H9 (cell line): ENCODE measurements around the gene PLCB1. TPM values are rescaled to one million over a fixed set of nuclear protein-coding genes. Genes with fewer than 3 reads are reported as not detected.

Source experiments
- DNase-seq: peaks from one replicate; pipeline ENCODE4 v3.0.0-alpha.2; 2017
- H2AFZ ChIP-seq: one replicate; pipeline ENCODE4 v1.6.1; 2013; ENCODE audit warnings: mild to moderate bottlenecking, low read length, control low read depth, moderate library complexity
- H2AK5ac ChIP-seq: 2 replicates; pipeline ENCODE4 v1.6.1; 2013; ENCODE audit warnings: low read length, control low read depth, mixed read lengths; ENCODE audit not compliant: insufficient read length
- H2BK120ac ChIP-seq: one replicate; pipeline ENCODE4 v1.6.1; 2013; ENCODE audit warnings: low read depth, mild to moderate bottlenecking, low read length, control low read depth, inconsistent platforms; ENCODE audit not compliant: poor library complexity, severe bottlenecking
- H2BK12ac ChIP-seq: 2 replicates; pipeline ENCODE4 v1.6.1; 2013; ENCODE audit warnings: low read length, control low read depth, mixed read lengths, low read depth; ENCODE audit not compliant: insufficient read length
- H2BK15ac ChIP-seq: 2 replicates; pipeline ENCODE4 v1.6.1; 2013; ENCODE audit warnings: low read depth, low read length, control low read depth
- H2BK20ac ChIP-seq: one replicate; pipeline ENCODE4 v1.6.1; 2013; ENCODE audit warnings: low read depth, mild to moderate bottlenecking, low read length, control low read depth, inconsistent platforms; ENCODE audit not compliant: poor library complexity, severe bottlenecking
- H2BK5ac ChIP-seq: 2 replicates; pipeline ENCODE4 v1.6.1; 2013; ENCODE audit warnings: low read length, control low read depth, mixed read lengths; ENCODE audit not compliant: insufficient read length
- H3K14ac ChIP-seq: 2 replicates; pipeline ENCODE4 v1.6.1; 2013; ENCODE audit warnings: low read length, control low read depth; ENCODE audit not compliant: insufficient read depth
- H3K18ac ChIP-seq: 2 replicates; pipeline ENCODE4 v1.6.1; 2013; ENCODE audit warnings: low read depth, mild to moderate bottlenecking, mixed read lengths, low read length, control low read depth; ENCODE audit not compliant: insufficient read length
- H3K23ac ChIP-seq: 2 replicates; pipeline ENCODE4 v1.6.1; 2013; ENCODE audit warnings: low read length, control low read depth, mixed read lengths, low read depth; ENCODE audit not compliant: insufficient read length
- H3K23me2 ChIP-seq: 2 replicates; pipeline ENCODE4 v1.6.1; 2013; ENCODE audit warnings: low read depth, mild to moderate bottlenecking, mixed read lengths, low read length, control low read depth; ENCODE audit not compliant: insufficient read length, poor library complexity, severe bottlenecking
- H3K27ac ChIP-seq: 2 replicates; pipeline ENCODE4 v1.5.1; 2013; ENCODE audit warnings: low read length, control low read depth, mixed read lengths, low read depth; ENCODE audit not compliant: insufficient read length
- H3K27me3 ChIP-seq: 2 replicates; pipeline ENCODE4 v1.6.1; 2013; ENCODE audit warnings: low read length, control low read depth, inconsistent platforms; ENCODE audit not compliant: insufficient read depth
- H3K4ac ChIP-seq: 2 replicates; pipeline ENCODE4 v1.6.1; 2013; ENCODE audit warnings: low read depth, mild to moderate bottlenecking, control low read depth, inconsistent platforms, low read length, moderate library complexity
- H3K4me1 ChIP-seq: 2 replicates; pipeline ENCODE4 v1.6.1; 2013; ENCODE audit warnings: low read length, control low read depth, inconsistent platforms; ENCODE audit not compliant: insufficient read depth
- H3K4me2 ChIP-seq: 2 replicates; pipeline ENCODE4 v1.6.1; 2013; ENCODE audit warnings: low read length, control low read depth, mixed read lengths; ENCODE audit not compliant: insufficient read length, insufficient read depth
- H3K56ac ChIP-seq: 2 replicates; pipeline ENCODE4 v1.6.1; 2013; ENCODE audit warnings: low read depth, mild to moderate bottlenecking, mixed read lengths, low read length, control low read depth; ENCODE audit not compliant: insufficient read length
- H3K79me1 ChIP-seq: 2 replicates; pipeline ENCODE4 v1.6.1; 2013; ENCODE audit warnings: low read depth, mild to moderate bottlenecking, moderate library complexity, low read length, control low read depth, inconsistent platforms; ENCODE audit not compliant: insufficient read depth, poor library complexity, severe bottlenecking
- H3K79me2 ChIP-seq: 2 replicates; pipeline ENCODE4 v1.6.1; 2013; ENCODE audit warnings: low read length, control low read depth, inconsistent platforms; ENCODE audit not compliant: insufficient read depth
- H3K9ac ChIP-seq: 2 replicates; pipeline ENCODE4 v1.6.1; 2013; ENCODE audit warnings: low read length, control low read depth, mixed read lengths; ENCODE audit not compliant: insufficient read length; ENCODE audit errors: extremely low read depth
- H3K9me3 ChIP-seq: one replicate; pipeline ENCODE4 v1.6.1; 2013; ENCODE audit warnings: low read depth, low read length, inconsistent platforms; ENCODE audit not compliant: control insufficient read depth
- H3T11ph ChIP-seq: one replicate; pipeline ENCODE4 v1.6.1; 2013; ENCODE audit warnings: mild to moderate bottlenecking, low read length, control low read depth, inconsistent platforms
- H4K20me1 ChIP-seq: one replicate; pipeline ENCODE4 v1.6.1; 2013; ENCODE audit not compliant: control insufficient read depth, insufficient read length, insufficient read depth
- H4K5ac ChIP-seq: 2 replicates; pipeline ENCODE4 v1.6.1; 2013; ENCODE audit warnings: low read depth, mild to moderate bottlenecking, mixed read lengths, low read length, control low read depth; ENCODE audit not compliant: insufficient read length
- H4K8ac ChIP-seq: replicated peaks from 2 replicates; pipeline ENCODE4 v1.6.1; 2013; ENCODE audit warnings: low read length, control low read depth, mixed read lengths, low read depth; ENCODE audit not compliant: insufficient read length
- H4K91ac ChIP-seq: 2 replicates; pipeline ENCODE4 v1.6.1; 2013; ENCODE audit warnings: low read depth, mild to moderate bottlenecking, moderate library complexity, mixed read lengths, low read length, control low read depth; ENCODE audit not compliant: insufficient read length
- H3K27ac Mint-ChIP-seq, 3 experiments: 2 replicates in 2 of 3; 3 replicates in 1 of 3; pipeline ENCODE4 v1.8.0; 2020 to 2021; ENCODE audit warnings: mixed read lengths in 3 of 3, mild to moderate bottlenecking in 1 of 3, moderate library complexity in 1 of 3
- H3K27me3 Mint-ChIP-seq: 2 replicates; pipeline ENCODE4 v1.8.0; 2021; ENCODE audit warnings: low read depth, mild to moderate bottlenecking, moderate library complexity, mixed read lengths
- H3K36me3 Mint-ChIP-seq, 3 experiments: 2 replicates in 2 of 3; 3 replicates in 1 of 3; pipeline ENCODE4 v1.8.0; 2020 to 2021; ENCODE audit warnings: low read depth in 3 of 3, mixed read lengths in 3 of 3; ENCODE audit not compliant: insufficient read depth in 1 of 3
- H3K4me1 Mint-ChIP-seq, 2 experiments: 2 replicates each; pipeline ENCODE4 v1.8.0; 2020; ENCODE audit warnings: mixed read lengths in 2 of 2
- H3K4me3 Mint-ChIP-seq, 2 experiments: 2 replicates in 1 of 2; 3 replicates in 1 of 2; pipeline ENCODE4 v1.8.0; 2020 to 2021; ENCODE audit warnings: mild to moderate bottlenecking in 2 of 2, mixed read lengths in 2 of 2, moderate library complexity in 1 of 2
- H3K9me3 Mint-ChIP-seq, 2 experiments: 2 replicates in 1 of 2; 3 replicates in 1 of 2; pipeline ENCODE4 v1.8.0; 2020; ENCODE audit warnings: mild to moderate bottlenecking in 2 of 2, mixed read lengths in 2 of 2, moderate library complexity in 1 of 2
- total RNA-seq: library from RNA; stranded (reverse); gene quantifications from 2 replicates; pipeline ENCODE4 v1.2.1, GENCODE V29; 2021
- TF ChIP-seq, protein P1 (sequence below): fragments of 200-600 bp; sonication (generic); conservative IDR thresholded peaks from 3 replicates; pipeline ENCODE4 v1.8.0; 2021; ENCODE audit warnings: antibody characterized with exemption, mild to moderate bottlenecking

PLCB1 gene
- total RNA-seq, 1 experiment from 2014 or later = 11.5 TPM

DNA sequence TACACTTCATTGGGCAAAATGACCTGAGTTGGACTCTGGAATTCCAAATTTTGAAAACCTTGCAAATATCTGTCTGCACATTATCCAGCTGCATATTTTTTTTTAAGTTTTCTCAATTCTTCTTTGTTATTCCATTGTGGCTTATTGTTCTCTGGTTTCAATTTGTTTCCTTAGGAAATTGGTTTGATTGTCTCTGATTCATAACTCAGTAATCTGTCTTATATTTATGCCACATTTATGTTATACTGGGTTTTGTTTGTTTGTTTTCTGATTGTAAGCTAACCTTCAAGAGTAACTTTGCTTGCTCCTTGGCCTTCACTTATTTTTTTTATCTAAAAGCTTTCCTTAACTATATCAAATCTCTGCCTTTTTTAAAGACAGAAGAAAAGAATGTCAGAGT, 743.5 kb downstream of the PLCB1 start:
- H3K23ac ChIP-seq = no peak overlapping the region
- no peaks in the 10 kb centered on the region for H3K79me1 ChIP-seq
- H2BK120ac ChIP-seq = no peak overlapping the region
- no peak overlapping the region for H2AK5ac ChIP-seq
- H3K56ac ChIP-seq = no peak overlapping the region
- H3K18ac ChIP-seq = no peak overlapping the region
- H3K9ac ChIP-seq = no peak overlapping the region
- no peak for DNase-seq
- H3K27ac ChIP-seq = no peak overlapping the region
- Mint-ChIP-seq H3K27me3 (no peaks in the 10 kb centered on the region), H3K27ac (no peak overlapping the region), H3K4me1 (no peaks in the 10 kb centered on the region), H3K4me3 (no peak overlapping the region), H3K36me3 (no peaks in the 10 kb centered on the region), H3K9me3 (no peaks in the 10 kb centered on the region)
- H3K79me2 ChIP-seq = no peaks in the 10 kb centered on the region
- TF ChIP-seq, protein P1, sequence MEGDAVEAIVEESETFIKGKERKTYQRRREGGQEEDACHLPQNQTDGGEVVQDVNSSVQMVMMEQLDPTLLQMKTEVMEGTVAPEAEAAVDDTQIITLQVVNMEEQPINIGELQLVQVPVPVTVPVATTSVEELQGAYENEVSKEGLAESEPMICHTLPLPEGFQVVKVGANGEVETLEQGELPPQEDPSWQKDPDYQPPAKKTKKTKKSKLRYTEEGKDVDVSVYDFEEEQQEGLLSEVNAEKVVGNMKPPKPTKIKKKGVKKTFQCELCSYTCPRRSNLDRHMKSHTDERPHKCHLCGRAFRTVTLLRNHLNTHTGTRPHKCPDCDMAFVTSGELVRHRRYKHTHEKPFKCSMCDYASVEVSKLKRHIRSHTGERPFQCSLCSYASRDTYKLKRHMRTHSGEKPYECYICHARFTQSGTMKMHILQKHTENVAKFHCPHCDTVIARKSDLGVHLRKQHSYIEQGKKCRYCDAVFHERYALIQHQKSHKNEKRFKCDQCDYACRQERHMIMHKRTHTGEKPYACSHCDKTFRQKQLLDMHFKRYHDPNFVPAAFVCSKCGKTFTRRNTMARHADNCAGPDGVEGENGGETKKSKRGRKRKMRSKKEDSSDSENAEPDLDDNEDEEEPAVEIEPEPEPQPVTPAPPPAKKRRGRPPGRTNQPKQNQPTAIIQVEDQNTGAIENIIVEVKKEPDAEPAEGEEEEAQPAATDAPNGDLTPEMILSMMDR = no peak
- H3K4ac ChIP-seq = no peak overlapping the region
- no peak overlapping the region for H2BK20ac ChIP-seq
- H2BK15ac ChIP-seq = no peak overlapping the region
- no peak overlapping the region for H4K8ac ChIP-seq
- H3K14ac ChIP-seq = no peak overlapping the region
- no peak overlapping the region for H2BK12ac ChIP-seq
- no peak overlapping the region for H4K91ac ChIP-seq
- H3K9me3 ChIP-seq = no peaks in the 10 kb centered on the region
- H3K27me3 ChIP-seq = no peaks in the 10 kb centered on the region
- H4K5ac ChIP-seq = no peak overlapping the region
- no peak overlapping the region for H2BK5ac ChIP-seq
- no peak overlapping the region for H3K4me2 ChIP-seq
- H3K4me1 ChIP-seq = no peaks in the 10 kb centered on the region
- H2AFZ ChIP-seq = no peak overlapping the region
- no peaks in the 10 kb centered on the region for H4K20me1 ChIP-seq
- H3K23me2 ChIP-seq = no peaks in the 10 kb centered on the region
- H3T11ph ChIP-seq = no peak overlapping the region
